ENCODE measurements around the gene TMEM61. TPM values are rescaled to one million over a fixed set of nuclear protein-coding genes. Genes with fewer than 3 reads are reported as not detected.
"Not testable (repeated sequence)": the region's sequence is repeated elsewhere in the genome, so short reads cannot be mapped to it uniquely, and the experiment has no call there.

The TMEM61 gene
- total RNA-seq, 1 donor from 2014 or later, result not detected

DNA sequence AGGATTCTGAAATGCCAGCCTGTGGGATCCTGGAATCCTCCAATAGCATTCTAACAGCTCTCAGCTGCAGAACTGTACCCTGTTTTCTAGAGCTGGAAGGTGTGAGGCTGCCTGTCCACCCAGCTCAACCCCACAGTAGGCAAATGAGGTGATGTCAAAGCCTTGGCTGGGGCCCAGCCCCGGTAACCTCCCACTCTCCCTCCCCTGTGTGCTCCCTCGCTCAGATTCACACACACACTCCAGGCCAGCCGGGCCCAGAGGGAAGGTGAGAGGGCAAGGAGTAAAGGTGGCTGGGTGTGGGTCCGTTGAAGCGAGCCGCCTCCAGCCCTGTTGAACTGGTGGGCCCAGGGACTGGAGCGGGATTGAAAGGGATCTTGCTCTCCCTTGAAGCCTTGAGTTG is 18.2 kb downstream of the TMEM61 start, which contains the start of gene BSND:
Gene BSND, plus strand, starts transcription at position 257 of the 400 bp plus-strand sequence. CDS start 254 bp downstream, outside the sequence.
- intact Hi-C loops (cut with micrococcal nuclease), result no loop called here

- intact Hi-C loops (cut with micrococcal nuclease), result no loop called here
Measured at GRCh38 chr1:55000110-55001085, 20.0 kb downstream of the TMEM61 start.

DNA sequence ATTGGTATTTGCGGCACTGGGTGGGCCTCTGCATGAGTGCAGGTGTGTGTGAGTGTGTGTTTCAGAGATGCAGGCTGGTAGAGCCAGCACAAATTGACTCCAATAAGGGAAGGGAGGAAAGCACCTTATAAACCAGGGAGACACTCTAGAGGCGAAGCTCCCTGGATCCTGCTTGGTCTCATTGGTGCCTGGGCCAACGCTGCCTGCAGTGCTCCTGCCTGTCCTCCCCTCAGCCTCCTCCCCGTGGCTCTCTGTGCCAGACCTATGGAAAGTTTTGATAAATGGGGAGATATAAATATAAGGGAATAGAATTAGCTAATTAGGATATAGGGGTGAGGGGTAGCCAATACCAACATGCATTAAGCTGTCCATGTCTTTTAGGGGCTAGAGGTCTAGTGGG is 20.9 kb downstream of the TMEM61 start:
- intact Hi-C loops (cut with micrococcal nuclease), result no loop called here

DNA sequence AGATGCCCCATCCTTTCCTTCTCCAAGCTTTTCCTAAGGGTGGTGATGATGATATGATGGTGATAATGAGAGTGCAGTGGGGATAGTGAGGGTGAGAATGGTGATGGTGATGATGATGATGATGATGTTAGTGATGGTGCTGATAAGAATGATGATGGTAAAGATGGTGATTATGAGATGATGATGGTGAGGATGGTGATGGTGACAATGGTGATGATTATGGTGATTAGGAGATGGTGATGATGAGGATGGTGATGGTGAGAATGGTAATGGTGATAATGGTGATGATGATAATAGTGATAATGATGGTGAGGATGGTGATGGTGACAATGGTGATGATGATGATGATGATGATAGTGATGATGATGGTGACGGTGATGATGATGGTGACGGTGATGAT is 22.3 kb downstream of the TMEM61 start:
- intact Hi-C loops (cut with micrococcal nuclease), result no loop called here

DNA sequence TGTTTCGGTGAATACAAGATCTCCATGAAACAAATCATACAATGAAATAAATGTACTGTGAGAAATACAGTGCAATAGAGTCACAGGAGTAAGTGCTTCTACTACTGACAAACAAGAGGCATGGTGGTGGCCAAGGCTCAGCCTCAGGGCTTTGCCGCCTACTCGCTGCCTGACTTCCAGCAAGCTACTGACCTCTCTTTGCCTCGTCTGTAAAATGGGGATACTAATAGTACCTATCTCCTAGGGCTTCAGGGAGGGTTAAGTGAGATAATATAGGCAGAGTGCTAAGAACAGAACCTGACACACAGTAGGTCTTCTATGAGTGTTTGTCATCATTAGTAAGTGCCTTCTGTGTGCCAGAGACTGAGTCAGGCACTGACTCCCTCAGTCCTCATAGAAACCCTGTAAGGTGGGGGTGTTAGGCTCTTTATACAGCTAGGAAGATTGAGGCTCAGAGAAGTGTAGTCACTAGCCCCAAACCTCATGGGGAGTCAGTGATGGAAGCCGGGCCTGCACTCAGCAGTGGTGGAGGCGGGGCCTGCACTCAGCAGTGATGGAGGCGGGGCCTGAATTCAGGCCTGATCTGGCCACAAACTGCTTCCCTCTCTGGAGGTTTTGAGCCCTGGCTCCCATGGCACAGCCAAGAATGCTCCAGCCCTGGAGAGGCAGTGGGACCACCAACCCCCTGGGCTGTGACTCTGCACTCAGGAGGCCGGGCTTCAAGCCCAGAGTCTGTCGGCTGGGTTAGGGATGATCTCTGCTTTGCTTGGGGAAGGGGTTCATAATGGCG is 25.1 kb downstream of the TMEM61 start:
- intact Hi-C loops (cut with micrococcal nuclease), result no loop called here

GRCh38 chr1:55006931-55007330 is 26.5 kb downstream of the TMEM61 start:
- intact Hi-C loops (cut with micrococcal nuclease), result no loop called here

DNA sequence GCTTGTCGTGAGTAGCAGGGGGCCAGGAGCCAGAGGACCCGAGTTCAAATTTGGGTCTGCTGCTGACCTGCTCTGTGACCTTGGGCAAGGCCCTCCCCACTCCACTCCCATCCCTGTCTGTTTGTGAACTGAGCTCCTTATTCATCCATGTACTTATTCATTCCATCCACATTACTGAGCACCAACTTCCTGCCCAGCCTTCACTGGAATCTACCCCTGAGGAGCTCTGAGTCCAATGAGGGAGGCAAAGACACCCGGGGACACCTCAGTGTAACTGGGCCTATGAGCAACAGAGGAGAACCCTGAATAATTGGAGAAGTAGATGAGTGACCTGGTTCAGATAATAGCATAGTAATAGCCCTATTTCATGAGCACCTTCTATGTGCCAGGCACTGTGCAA is 27.2 kb downstream of the TMEM61 start:
- intact Hi-C loops (cut with micrococcal nuclease), result no loop called here

DNA sequence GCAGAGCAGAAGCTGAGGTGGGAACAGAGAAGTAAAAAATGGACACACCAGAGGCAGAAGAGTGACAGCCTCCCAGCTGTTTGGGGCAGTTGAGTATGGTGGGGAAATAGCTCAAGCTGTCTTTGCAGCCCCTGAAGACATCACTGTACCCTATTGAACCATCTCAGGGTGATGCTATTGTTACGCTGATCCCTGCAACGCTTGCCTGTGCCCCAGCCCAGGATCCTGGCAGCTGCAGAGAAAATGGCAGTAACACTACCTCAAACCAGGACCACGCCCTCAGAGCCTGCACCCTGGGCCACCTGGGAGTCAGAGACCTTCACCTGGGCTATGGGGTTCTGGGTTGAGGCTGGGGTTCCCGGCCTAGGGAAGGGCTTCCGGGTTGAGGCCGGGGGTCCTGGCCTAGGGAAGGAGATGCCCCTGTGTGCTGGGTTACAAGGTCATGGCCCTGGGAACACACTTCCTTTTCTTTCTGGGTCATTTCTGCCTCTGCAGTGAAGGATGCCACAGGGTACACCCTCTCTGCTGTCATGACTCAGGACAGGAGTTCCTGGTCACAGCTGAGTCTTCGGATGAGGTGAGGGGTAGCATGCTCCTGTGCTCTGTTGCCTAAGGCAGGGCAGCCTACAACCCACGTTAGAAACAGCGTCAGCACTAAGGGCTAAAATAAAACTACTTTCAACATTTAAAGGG is 29.9 kb downstream of the TMEM61 start:
- intact Hi-C loops (cut with micrococcal nuclease), result no loop called here

GRCh38 chr1:55010887-55011217 is 30.4 kb downstream of the TMEM61 start:
- intact Hi-C loops (cut with micrococcal nuclease), result no loop called here

DNA sequence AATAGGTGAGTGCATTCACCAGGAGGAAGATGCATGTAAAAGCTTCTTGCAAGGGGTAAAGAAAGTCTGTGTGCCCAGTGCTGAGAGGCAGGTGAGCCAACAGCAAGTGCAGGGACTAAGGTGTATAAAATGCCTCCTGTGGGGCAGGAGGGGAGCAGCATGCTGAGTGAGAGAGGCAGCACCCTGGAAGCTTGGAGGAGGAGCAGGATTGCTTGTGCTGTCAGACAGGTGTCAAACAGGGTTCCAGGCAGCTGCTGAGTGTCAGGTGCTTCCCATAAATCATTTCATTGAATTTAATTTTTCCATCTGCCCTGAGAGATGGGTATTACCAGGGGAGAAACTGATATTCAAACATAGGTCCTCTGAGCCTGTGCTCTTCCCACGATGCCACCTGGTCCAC is 32.2 kb downstream of the TMEM61 start:
- intact Hi-C loops (cut with micrococcal nuclease), result no loop called here

- intact Hi-C loops (cut with micrococcal nuclease), result no loop called here
Measured at GRCh38 chr1:55015123-55015522, 34.7 kb downstream of the TMEM61 start.

DNA sequence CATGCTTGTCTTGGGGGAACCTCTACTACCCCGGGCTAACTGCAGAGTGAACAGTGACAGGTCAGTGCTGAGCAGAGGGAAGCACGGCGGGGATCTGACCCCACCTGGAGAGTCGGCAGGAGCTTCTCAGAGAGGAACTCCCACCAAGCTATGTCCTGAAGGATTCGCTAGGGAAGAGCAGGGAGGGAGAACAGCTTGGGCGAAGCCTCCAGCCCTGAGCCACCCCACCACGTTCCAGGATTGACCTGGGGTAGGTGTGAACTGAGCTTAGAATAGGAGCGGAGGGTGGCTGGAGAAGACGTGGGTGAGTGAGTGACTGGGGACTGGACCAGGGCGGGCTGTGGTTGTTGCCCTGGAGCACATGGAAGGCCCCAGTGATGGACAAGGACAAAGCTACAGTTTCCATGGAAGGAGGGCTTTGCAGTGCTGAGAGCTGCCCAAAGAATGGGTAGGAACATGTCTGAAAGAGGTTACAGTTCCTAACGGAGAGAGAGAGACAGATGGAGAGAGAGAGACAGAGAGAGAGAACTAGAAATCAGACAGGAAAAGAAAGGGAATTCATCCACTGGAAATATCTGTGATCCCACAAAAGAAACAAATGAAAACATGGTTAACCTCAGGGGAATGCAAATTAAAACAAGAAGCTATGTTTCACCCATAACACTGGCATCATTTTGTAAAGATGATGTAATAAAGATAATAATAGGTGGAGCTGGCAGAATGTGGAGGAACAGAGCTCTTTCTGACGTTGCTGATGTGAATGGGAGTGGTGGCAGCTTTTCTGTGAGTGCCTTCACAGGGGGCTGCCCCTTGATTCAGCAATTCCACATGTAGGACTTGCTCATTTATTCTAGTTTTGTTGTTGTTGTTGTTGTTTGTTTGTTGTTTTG is 35.5 kb downstream of the TMEM61 start:
- intact Hi-C loops (cut with micrococcal nuclease), result no loop called here

DNA sequence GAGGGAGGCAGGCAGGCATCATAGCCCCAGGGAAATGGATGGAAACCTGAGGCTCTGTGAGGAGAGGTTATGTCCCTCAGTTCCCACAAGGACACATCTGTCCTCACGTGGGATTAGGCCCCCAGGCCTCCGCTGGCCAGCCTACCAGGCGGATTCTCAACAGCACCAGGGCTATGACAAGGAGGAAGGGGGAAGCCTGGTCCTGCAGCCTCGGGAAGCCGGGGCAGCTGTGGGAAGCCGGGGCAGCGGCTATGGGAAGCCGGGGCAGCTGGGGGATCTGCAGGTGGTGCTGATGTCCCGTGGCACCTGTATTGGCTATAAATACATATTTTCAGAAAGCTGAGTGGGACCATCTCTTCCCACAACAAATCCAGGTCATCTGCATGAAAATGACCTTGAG is 38.0 kb downstream of the TMEM61 start:
- intact Hi-C loops (cut with micrococcal nuclease), result no loop called here

DNA sequence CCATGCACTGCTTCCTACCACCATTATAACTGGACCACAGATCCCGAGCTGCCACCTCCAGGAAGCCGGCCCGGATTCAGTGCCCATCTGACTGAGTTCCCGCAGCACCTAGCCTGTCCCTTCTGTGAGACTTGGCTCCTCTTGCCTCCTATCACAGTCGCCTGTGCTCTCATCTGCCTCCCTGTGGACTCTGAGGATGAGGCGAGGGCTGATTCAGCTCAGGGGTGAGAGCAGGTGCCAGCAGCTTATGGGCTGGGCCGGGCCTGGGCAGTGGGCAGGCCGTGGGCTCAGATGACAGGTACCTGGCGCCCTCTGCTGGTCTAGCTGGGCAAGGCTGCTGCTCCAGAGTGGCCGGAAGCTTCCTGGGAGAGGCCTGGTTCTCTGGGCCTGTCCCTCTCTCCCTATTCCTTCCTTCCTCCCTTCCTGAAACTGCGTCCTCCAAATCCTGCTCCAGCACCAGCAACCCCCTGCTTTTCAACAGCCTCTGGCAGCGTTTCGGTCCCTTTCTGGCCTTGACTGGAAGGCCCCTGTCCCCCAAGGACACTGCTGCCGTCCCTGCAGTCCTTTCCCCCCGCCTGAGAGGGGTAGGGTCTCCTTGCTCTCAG is 41.6 kb downstream of the TMEM61 start:
- intact Hi-C loops (cut with micrococcal nuclease), result loop anchor here (1.0 to 5.0 kb wide), 3 partner anchors 72 to 1825 kb away; partner anchors contain the start of gene CPT2

- intact Hi-C loops (cut with micrococcal nuclease), result loop anchor here (5.0 kb wide), 1 partner anchor 1827 kb away; the partner anchor contains the start of gene CPT2
Measured at GRCh38 chr1:55024163-55024562, 43.7 kb downstream of the TMEM61 start.

GRCh38 chr1:55026682-55027081 is 46.3 kb downstream of the TMEM61 start:
- intact Hi-C loops (cut with micrococcal nuclease), result not testable (repeated sequence)

GRCh38 chr1:55031098-55031497 is 50.7 kb downstream of the TMEM61 start:
- intact Hi-C loops (cut with micrococcal nuclease), result not testable (repeated sequence)

GRCh38 chr1:55033265-55033614 is 52.8 kb downstream of the TMEM61 start:
- intact Hi-C loops (cut with micrococcal nuclease), result no loop called here

- intact Hi-C loops (cut with micrococcal nuclease), result no loop called here
Measured at GRCh38 chr1:55034476-55035133, 54.2 kb downstream of the TMEM61 start.

DNA sequence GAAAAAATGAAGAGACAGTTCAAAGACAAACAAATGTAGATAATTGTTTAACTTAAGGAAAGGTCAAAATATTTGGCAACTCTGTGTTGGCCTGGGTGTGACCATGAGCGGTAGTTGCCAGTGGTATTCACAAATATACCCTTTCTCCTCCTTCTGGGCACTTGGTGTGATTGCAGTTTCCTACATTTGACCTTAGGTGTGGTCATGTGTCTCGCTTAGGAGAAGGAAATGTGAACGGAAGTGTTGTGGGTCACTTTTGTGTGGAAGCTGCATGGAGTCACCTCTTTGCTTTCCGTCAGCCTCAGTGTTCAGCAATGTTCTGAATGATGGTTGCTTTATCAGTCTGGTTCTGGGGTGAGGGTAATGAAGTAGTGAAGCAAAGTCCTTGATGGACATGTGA is 55.5 kb downstream of the TMEM61 start:
- intact Hi-C loops (cut with micrococcal nuclease), result no loop called here

All from T-helper 1 cell treated with Interleukin-12 subunit alpha and Interleukin-12 subunit beta and Interleukin-4 antibody, amounts not matched to agents 30 ng/mL and 1 ng/mL, for 36 hours (primary cell).